Progenitor cell of endocrine pancreas (in vitro differentiated cells): ENCODE results near the gene SMG1. TPM values are rescaled to one million over a fixed set of nuclear protein-coding genes. Genes with fewer than 3 reads are reported as not detected.
"Not testable (repeated sequence)": the region's sequence is repeated elsewhere in the genome, so short reads cannot be mapped to it uniquely, and the experiment has no call there.

Experiments used
- DNase-seq: peaks from one replicate; pipeline ENCODE4 v3.0.0; 2021; ENCODE audit warnings: low spot score; ENCODE audit not compliant: unreplicated experiment
- H3K27ac Mint-ChIP-seq: 2 replicates; pipeline ENCODE4 v1.8.0; 2021; ENCODE audit warnings: mild to moderate bottlenecking, moderate library complexity, mixed read lengths
- H3K27me3 Mint-ChIP-seq: 2 replicates; pipeline ENCODE4 v1.8.0; 2021; ENCODE audit warnings: mixed read lengths
- H3K36me3 Mint-ChIP-seq: 2 replicates; pipeline ENCODE4 v1.8.0; 2022; ENCODE audit warnings: mixed read lengths; ENCODE audit not compliant: insufficient read depth
- H3K4me1 Mint-ChIP-seq: 2 replicates; pipeline ENCODE4 v1.8.0; 2021; ENCODE audit warnings: low read depth, mixed read lengths
- H3K4me3 Mint-ChIP-seq: 2 replicates; pipeline ENCODE4 v1.8.0; 2021; ENCODE audit warnings: low read depth, mild to moderate bottlenecking, moderate library complexity, mixed read lengths
- H3K9me3 Mint-ChIP-seq: 2 replicates; pipeline ENCODE4 v1.8.0; 2021; ENCODE audit warnings: low read depth, mixed read lengths
- total RNA-seq: library from RNA; stranded (reverse); gene quantifications from 2 replicates; pipeline ENCODE4 v1.2.1, GENCODE V29; 2021
- TF ChIP-seq, protein P1 (sequence below): fragments of 200-600 bp; sonication (generic); IDR thresholded peaks from one replicate; pipeline ENCODE4 v1.5.0; 2021; ENCODE audit warnings: antibody characterized with exemption, mild to moderate bottlenecking; ENCODE audit not compliant: unreplicated experiment

The SMG1 gene
- total RNA-seq, 1 donor from 2014 or later = 113 TPM

GRCh38 chr16:18901194-18901593 is 25.0 kb downstream of the SMG1 start:
- H3K4me1 Mint-ChIP-seq, H3K27ac Mint-ChIP-seq, DNase-seq, H3K4me3 Mint-ChIP-seq, H3K36me3 Mint-ChIP-seq, H3K27me3 Mint-ChIP-seq, H3K9me3 Mint-ChIP-seq: not testable (repeated sequence)

DNA sequence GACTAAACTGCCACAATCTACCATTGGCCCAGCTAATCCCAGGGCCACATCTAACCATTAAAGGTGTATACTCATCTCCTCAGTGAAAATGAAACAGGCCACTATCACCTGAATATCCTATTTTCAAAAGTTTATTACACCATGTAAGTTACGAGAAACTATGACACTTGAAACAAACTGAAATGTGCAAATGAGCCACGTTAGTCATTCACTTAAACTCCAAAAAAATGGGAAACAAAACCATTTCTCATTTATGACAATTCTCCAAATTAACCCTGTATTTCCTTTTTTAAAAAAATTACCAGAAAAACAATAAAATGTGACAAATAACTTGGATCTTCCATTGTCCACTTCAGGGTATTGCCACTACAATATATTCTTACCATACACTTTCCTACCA is 41.8 kb downstream of the SMG1 start:
- H3K9me3 Mint-ChIP-seq, H3K27ac Mint-ChIP-seq, H3K36me3 Mint-ChIP-seq, H3K4me3 Mint-ChIP-seq, H3K27me3 Mint-ChIP-seq, DNase-seq, H3K4me1 Mint-ChIP-seq: not testable (repeated sequence)

DNA sequence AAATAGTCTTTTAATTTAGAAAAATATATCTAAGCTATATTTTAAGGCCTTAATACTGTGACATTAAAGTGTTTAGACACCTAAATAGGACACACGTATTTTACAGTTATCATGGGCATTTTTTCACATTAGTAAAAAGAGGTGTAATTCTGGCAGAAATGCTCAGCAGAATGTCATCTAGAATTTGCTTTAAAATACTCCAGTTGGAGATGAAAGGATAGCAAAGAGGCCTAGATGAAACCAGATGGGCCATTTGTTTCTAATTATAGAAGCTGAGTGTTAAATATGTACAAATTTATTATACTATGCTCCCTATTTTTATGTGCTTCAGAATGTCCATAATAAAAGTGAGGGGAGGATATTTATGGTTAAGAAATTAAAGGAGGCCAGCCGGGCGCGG is 48.5 kb downstream of the SMG1 start:
- H3K4me1 Mint-ChIP-seq, H3K9me3 Mint-ChIP-seq, H3K4me3 Mint-ChIP-seq, H3K27me3 Mint-ChIP-seq, H3K27ac Mint-ChIP-seq, DNase-seq: not testable (repeated sequence)
- peaks cover 13% of the 10 kb centered on the region for H3K36me3 Mint-ChIP-seq

DNA sequence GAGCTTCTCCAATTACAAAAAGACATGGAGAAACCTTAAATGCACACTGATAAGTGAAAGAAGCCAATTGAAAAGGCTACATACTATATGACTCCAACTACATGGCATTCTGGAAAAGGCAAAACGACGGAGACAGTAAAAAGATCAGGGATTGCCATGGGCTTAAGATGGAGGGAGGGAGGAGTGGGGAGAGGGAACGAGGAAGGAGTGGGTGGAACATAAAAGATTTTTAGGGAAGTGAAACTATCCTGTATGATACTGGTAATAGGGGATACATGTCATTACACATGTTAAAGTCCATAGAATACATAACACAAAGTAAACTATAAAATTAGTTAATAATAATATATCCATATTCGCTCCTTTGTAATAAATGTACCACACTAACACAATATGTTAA is 48.9 kb downstream of the SMG1 start:
- H3K9me3 Mint-ChIP-seq, DNase-seq, H3K27me3 Mint-ChIP-seq, H3K27ac Mint-ChIP-seq, H3K4me3 Mint-ChIP-seq, H3K4me1 Mint-ChIP-seq: not testable (repeated sequence)
- peaks cover 13% of the 10 kb centered on the region for H3K36me3 Mint-ChIP-seq

DNA sequence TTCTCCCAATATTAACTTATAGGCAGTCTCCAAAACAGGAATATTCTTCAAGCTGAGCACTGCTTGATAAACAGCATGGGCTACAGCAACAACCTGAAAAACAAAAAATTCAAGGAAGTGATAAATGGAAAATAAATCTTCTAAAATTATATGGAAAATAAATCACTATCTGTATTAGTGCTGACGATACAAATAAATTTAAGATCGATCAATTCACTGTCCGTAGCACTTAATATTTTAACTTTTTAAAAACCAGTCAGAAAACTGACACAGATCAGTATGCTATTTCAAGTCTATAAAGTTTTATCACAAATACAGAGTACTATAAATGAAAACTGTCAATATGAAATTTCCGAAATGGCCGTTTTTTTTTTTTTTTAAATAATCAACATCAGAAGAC is 49.9 kb downstream of the SMG1 start:
- not testable (repeated sequence) for H3K4me1 Mint-ChIP-seq, DNase-seq, H3K27ac Mint-ChIP-seq, H3K27me3 Mint-ChIP-seq, H3K4me3 Mint-ChIP-seq, H3K9me3 Mint-ChIP-seq
- peaks cover 14% of the 10 kb centered on the region for H3K36me3 Mint-ChIP-seq

GRCh38 chr16:18869043-18869771 is 57.0 kb downstream of the SMG1 start:
- not testable (repeated sequence) for H3K9me3 Mint-ChIP-seq, DNase-seq, H3K27ac Mint-ChIP-seq, H3K4me3 Mint-ChIP-seq, H3K27me3 Mint-ChIP-seq, H3K4me1 Mint-ChIP-seq
- H3K36me3 Mint-ChIP-seq = peaks cover 17% of the 10 kb centered on the region

DNA sequence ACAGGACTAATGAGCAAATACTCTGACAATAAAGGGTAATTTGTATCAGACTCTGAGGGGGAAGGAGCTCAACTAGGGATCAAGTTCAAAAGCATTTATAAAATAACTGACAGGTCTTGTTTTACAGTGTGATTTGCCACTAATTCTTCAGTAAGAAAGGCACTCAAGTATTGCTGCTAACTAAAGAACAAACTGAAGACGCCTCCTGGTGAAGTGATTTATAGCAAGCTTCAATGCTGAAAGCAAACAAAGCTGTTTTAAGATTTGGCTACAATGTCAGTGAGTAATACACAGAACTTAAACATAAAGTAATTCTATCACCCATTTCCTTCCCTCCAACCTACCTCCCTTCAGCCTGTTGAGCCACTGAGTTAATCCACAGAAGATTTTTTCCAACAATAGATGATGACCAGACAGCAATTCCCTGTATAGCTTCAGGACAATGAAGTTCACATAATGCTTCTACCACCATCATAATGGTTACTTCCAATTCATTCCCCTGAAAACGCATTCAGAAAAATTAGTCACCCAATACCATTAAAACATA is 59.9 kb downstream of the SMG1 start:
- not testable (repeated sequence) for H3K4me3 Mint-ChIP-seq, H3K9me3 Mint-ChIP-seq, H3K27me3 Mint-ChIP-seq, DNase-seq, H3K27ac Mint-ChIP-seq
- Mint-ChIP-seq H3K36me3 (peaks cover 12% of the 10 kb centered on the region), H3K4me1 (peaks cover 14% of the 10 kb centered on the region)

GRCh38 chr16:18862891-18863290 is 63.3 kb downstream of the SMG1 start:
- not testable (repeated sequence) for H3K9me3 Mint-ChIP-seq, DNase-seq, H3K27ac Mint-ChIP-seq, H3K27me3 Mint-ChIP-seq, H3K4me3 Mint-ChIP-seq
- Mint-ChIP-seq H3K36me3 (peaks cover 15% of the 10 kb centered on the region), H3K4me1 (peaks cover 14% of the 10 kb centered on the region)

GRCh38 chr16:18855196-18855595 is 71.0 kb downstream of the SMG1 start:
- Mint-ChIP-seq H3K27ac (peak overlapping the region; percentile 8), H3K36me3 (peaks cover 24% of the 10 kb centered on the region), H3K27me3 (no peaks in the 10 kb centered on the region), H3K4me3 (no peak overlapping the region), H3K9me3 (no peaks in the 10 kb centered on the region), H3K4me1 (no peaks in the 10 kb centered on the region)
- TF ChIP-seq, protein P1, sequence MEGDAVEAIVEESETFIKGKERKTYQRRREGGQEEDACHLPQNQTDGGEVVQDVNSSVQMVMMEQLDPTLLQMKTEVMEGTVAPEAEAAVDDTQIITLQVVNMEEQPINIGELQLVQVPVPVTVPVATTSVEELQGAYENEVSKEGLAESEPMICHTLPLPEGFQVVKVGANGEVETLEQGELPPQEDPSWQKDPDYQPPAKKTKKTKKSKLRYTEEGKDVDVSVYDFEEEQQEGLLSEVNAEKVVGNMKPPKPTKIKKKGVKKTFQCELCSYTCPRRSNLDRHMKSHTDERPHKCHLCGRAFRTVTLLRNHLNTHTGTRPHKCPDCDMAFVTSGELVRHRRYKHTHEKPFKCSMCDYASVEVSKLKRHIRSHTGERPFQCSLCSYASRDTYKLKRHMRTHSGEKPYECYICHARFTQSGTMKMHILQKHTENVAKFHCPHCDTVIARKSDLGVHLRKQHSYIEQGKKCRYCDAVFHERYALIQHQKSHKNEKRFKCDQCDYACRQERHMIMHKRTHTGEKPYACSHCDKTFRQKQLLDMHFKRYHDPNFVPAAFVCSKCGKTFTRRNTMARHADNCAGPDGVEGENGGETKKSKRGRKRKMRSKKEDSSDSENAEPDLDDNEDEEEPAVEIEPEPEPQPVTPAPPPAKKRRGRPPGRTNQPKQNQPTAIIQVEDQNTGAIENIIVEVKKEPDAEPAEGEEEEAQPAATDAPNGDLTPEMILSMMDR = no peak
- DNase-seq = no peak
